ENCODE data around the gene IL4R. TPM values are rescaled to one million over a fixed set of nuclear protein-coding genes. Genes with fewer than 3 reads are reported as not detected.

The IL4R gene
- total and polyA plus RNA-seq, 4 donors = 15.5 to 61.9 (median 29.9) TPM

- TF ChIP-seq REST (IDR thresholded peaks at IDR 0.05) (no peak), HNF4G (IDR thresholded peaks at IDR 0.05) (no peak)
These were observed 93.4 kb downstream of the IL4R start (continued) for GRCh38 chr16:27407133-27407532.

GRCh38 chr16:27408012-27408601 is 94.3 kb downstream of the IL4R start:
- H3K9me3 ChIP-seq (ENCODE audit: control insufficient read depth in 4 of 4, low read length in 3 of 4) = peaks cover 0 to 5% (median 0%) of the 10 kb centered on the region in 4 donors
- no peak overlapping the region for H3K27ac ChIP-seq (ENCODE audit: low read depth in 1 of 2, low read length in 2 of 2)
- no peaks in the 10 kb centered on the region for H3K36me3 ChIP-seq (ENCODE audit: control insufficient read depth in 4 of 4, insufficient read depth in 3 of 4, low read depth in 1 of 4, low read length in 3 of 4)
- no peak overlapping the region for H3K9ac ChIP-seq (ENCODE audit: low read depth in 1 of 2, low read length in 2 of 2)
- WGBS = 73% methylated on average over 3 of the region's 3 CpGs
- H3K4me3 ChIP-seq (ENCODE audit: low read depth in 1 of 3, low read length in 3 of 3) = no peak overlapping the region
- no peak for TF ChIP-seq RXRA (IDR thresholded peaks at IDR 0.05)
- no peak for TF ChIP-seq TAF1 (conservative IDR thresholded peaks at IDR 0.05)
- TF ChIP-seq EGR1 (IDR thresholded peaks at IDR 0.05; ENCODE audit: low read depth in 2 of 2) = no peak
- H3K4me1 ChIP-seq (ENCODE audit: control insufficient read depth in 4 of 4, insufficient read depth in 4 of 4, low read length in 3 of 4) = no peaks in the 10 kb centered on the region
- H3K27me3 ChIP-seq (ENCODE audit: control insufficient read depth in 4 of 4, insufficient read depth in 4 of 4, low read length in 3 of 4) = no peaks in the 10 kb centered on the region
- no peak for DNase-seq (ENCODE audit: low spot score)

- H3K27ac ChIP-seq (ENCODE audit: low read depth in 1 of 2, low read length in 2 of 2) = no peak overlapping the region
- no peak for DNase-seq (ENCODE audit: low spot score)
- no peaks in the 10 kb centered on the region for H3K4me1 ChIP-seq (ENCODE audit: control insufficient read depth in 4 of 4, insufficient read depth in 4 of 4, low read length in 3 of 4)
- 70% methylated on average over 6 of the region's 6 CpGs for WGBS
- H3K36me3 ChIP-seq (ENCODE audit: control insufficient read depth in 4 of 4, insufficient read depth in 3 of 4, low read depth in 1 of 4, low read length in 3 of 4) = no peaks in the 10 kb centered on the region
- no peak overlapping the region for H3K4me3 ChIP-seq (ENCODE audit: low read depth in 1 of 3, low read length in 3 of 3)
- no peak overlapping the region for H3K9ac ChIP-seq (ENCODE audit: low read depth in 1 of 2, low read length in 2 of 2)
- no peak for TF ChIP-seq ZBTB33 (IDR thresholded peaks at IDR 0.05)
- no peak for TF ChIP-seq SP1 (IDR thresholded peaks at IDR 0.05)
- TF ChIP-seq GABPA (IDR thresholded peaks at IDR 0.05 in 1 of 2, conservative IDR thresholded peaks at IDR 0.05 in 1 of 2) = no peak
- TF ChIP-seq TAF1 (conservative IDR thresholded peaks at IDR 0.05) = no peak
- TF ChIP-seq CTCF (IDR thresholded peaks at IDR 0.05; ENCODE audit: low read depth, low read length, missing input control) = no peak
- no peak for TF ChIP-seq MAX (IDR thresholded peaks at IDR 0.05)
- TF ChIP-seq JUND (IDR thresholded peaks at IDR 0.05) = no peak
- TF ChIP-seq RXRA (IDR thresholded peaks at IDR 0.05) = no peak
- TF ChIP-seq HNF4G (IDR thresholded peaks at IDR 0.05) = no peak
- no peak for TF ChIP-seq NR2F2 (IDR thresholded peaks at IDR 0.05)
- no peak for TF ChIP-seq REST (IDR thresholded peaks at IDR 0.05)
- no peak for TF ChIP-seq EGR1 (IDR thresholded peaks at IDR 0.05; ENCODE audit: low read depth in 2 of 2)
- TF ChIP-seq HNF4A (conservative IDR thresholded peaks at IDR 0.05) = no peak
- TF ChIP-seq FOXA2 (IDR thresholded peaks at IDR 0.05) = no peak
- TF ChIP-seq ATF3 (IDR thresholded peaks at IDR 0.05) = no peak
- no peak for TF ChIP-seq FOXA1 (IDR thresholded peaks at IDR 0.05)
- no peaks in the 10 kb centered on the region for H3K27me3 ChIP-seq (ENCODE audit: control insufficient read depth in 4 of 4, insufficient read depth in 4 of 4, low read length in 3 of 4)
- H3K9me3 ChIP-seq (ENCODE audit: control insufficient read depth in 4 of 4, low read length in 3 of 4) = peaks cover 0 to 8% (median 0%) of the 10 kb centered on the region in 4 donors
These were observed 94.8 kb downstream of the IL4R start for GRCh38 chr16:27408602-27409031.
